ENCODE measurements around the gene TPM3. TPM values are rescaled to one million over a fixed set of nuclear protein-coding genes. Genes with fewer than 3 reads are reported as not detected.
"Not testable (repeated sequence)": the region's sequence is repeated elsewhere in the genome, so short reads cannot be mapped to it uniquely, and the experiment has no call there.

The TPM3 gene
- total RNA-seq, 1 experiment from 2014 or later, result 625 TPM

DNA sequence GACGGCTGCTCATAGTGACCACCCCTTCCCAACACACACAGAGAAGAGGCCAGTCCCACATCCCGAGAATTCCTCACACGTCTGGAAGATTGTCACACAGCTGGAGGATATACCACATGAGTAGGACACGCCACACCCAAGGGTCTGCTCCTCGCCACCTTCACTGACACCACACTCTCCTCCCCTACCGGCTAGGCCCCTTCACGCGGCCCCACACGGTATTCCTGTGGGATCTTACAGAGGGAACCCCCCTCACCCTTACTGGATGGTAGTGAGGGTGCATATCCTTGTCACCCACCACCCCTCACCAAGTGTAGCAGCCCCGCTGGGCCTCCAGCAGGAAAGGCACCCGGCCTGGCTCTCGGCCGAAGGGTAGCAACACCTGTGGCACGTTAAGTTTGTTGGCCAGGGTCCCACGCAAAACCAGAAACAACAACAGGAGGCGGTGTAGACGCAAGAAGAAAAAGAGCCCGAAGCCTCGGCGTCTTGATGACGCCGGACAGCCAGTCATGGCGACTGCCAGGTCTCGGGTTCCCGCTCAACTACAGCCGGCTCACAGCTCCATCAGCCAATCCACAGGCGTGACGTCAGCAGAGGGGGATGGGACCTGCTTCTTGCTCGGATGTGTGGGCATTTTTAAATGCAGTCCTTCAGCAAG, 37.2 kb downstream of the TPM3 start, which contains the start of gene NUP210L:
NUP210L (minus strand) TSS at position 540 of the 658 bp plus-strand sequence.
- no TSS peak for BruUV-seq (replicated peaks)
- ChIA-PET POLR2A (interaction anchor here (1.5 kb wide), 1 partner anchor 27 kb away, joined by 6 read pairs; no protein-coding TSS in a partner anchor), CTCF (interaction anchor here (1.1 kb wide), 1 partner anchor 214 kb away, joined by 3 read pairs; no protein-coding TSS in a partner anchor)
- H3K9me3 Mint-ChIP-seq (ENCODE audit: unreplicated experiment), result no peaks in the 10 kb centered on the region
- peaks cover 56% of the 10 kb centered on the region for H3K36me3 Mint-ChIP-seq (ENCODE audit: insufficient read depth, unreplicated experiment)
- H3K27ac Mint-ChIP-seq (ENCODE audit: low read depth, unreplicated experiment), result no peak within 1 kb of the TSS
- no peak within 1 kb of the TSS for H3K4me3 Mint-ChIP-seq (ENCODE audit: unreplicated experiment)
- TF ChIP-seq, protein P1, sequence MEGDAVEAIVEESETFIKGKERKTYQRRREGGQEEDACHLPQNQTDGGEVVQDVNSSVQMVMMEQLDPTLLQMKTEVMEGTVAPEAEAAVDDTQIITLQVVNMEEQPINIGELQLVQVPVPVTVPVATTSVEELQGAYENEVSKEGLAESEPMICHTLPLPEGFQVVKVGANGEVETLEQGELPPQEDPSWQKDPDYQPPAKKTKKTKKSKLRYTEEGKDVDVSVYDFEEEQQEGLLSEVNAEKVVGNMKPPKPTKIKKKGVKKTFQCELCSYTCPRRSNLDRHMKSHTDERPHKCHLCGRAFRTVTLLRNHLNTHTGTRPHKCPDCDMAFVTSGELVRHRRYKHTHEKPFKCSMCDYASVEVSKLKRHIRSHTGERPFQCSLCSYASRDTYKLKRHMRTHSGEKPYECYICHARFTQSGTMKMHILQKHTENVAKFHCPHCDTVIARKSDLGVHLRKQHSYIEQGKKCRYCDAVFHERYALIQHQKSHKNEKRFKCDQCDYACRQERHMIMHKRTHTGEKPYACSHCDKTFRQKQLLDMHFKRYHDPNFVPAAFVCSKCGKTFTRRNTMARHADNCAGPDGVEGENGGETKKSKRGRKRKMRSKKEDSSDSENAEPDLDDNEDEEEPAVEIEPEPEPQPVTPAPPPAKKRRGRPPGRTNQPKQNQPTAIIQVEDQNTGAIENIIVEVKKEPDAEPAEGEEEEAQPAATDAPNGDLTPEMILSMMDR (IDR thresholded peaks at IDR 0.05; ENCODE audit: unreplicated experiment), result no peak
- H3K4me1 Mint-ChIP-seq (ENCODE audit: insufficient read depth, unreplicated experiment), result peaks cover 7% of the 10 kb centered on the region
- no peaks in the 10 kb centered on the region for H3K27me3 Mint-ChIP-seq (ENCODE audit: insufficient read depth, unreplicated experiment)
- DNase-seq (ENCODE audit: unreplicated experiment), result no peak
- intact Hi-C loops (cut with micrococcal nuclease), result no loop called here

DNA sequence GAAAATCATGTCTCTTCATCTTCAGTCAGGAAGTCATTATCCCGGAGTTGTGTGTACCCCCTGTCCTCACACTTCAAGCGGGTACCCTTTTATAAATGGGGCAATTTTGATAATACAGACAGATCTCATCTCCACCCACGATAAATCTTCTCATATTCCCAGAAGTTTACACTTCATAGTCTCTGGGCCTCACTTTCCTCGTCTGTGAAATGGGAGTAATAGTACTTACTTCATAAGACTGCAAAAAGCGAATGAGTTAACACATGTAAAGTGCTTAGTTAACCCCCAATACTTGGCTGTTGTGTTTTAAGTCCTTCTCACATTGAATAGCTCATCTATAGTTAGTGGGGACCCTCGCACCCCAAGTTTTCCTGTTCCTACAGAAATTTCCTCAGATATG, 37.8 kb downstream of the TPM3 start:
- H3K4me3 Mint-ChIP-seq (ENCODE audit: unreplicated experiment), result no peak overlapping the region
- no peaks in the 10 kb centered on the region for H3K9me3 Mint-ChIP-seq (ENCODE audit: unreplicated experiment)
- H3K4me1 Mint-ChIP-seq (ENCODE audit: insufficient read depth, unreplicated experiment), result peaks cover 7% of the 10 kb centered on the region
- H3K36me3 Mint-ChIP-seq (ENCODE audit: insufficient read depth, unreplicated experiment), result peaks cover 50% of the 10 kb centered on the region
- intact Hi-C loops (cut with micrococcal nuclease), result no loop called here
- no TSS peak for BruUV-seq (replicated peaks)
- H3K27me3 Mint-ChIP-seq (ENCODE audit: insufficient read depth, unreplicated experiment), result no peaks in the 10 kb centered on the region
- DNase-seq (ENCODE audit: unreplicated experiment), result no peak
- H3K27ac Mint-ChIP-seq (ENCODE audit: low read depth, unreplicated experiment), result no peak overlapping the region
- TF ChIP-seq, protein P1 (IDR thresholded peaks at IDR 0.05; ENCODE audit: unreplicated experiment), result no peak
- ChIA-PET POLR2A (interaction anchor here (1.2 kb wide), 1 partner anchor 164 kb away, joined by 3 read pairs; the partner anchor contains the start of gene RPS27), CTCF (interaction anchor here (0.9 to 1.1 kb wide), 2 partner anchors 35 to 214 kb away, joined by 3 read pairs; no protein-coding TSS in a partner anchor)

GRCh38 chr1:154151311-154151710, 40.6 kb downstream of the TPM3 start:
- DNase-seq (ENCODE audit: unreplicated experiment), result peak; percentile 44
- ChIA-PET POLR2A (interaction anchor here (0.6 to 1.8 kb wide), 5 partner anchors 11 to 161 kb away, joined by 3 to 5 read pairs (median 3); partner anchors contain the start of gene RPS27), CTCF (interaction anchor here (0.6 to 1.4 kb wide), 2 partner anchors 48 to 337 kb away, joined by 3 to 5 read pairs; no protein-coding TSS in a partner anchor)
- intact Hi-C loops (cut with micrococcal nuclease), result no loop called here
- no peak overlapping the region for H3K4me3 Mint-ChIP-seq (ENCODE audit: unreplicated experiment)
- H3K27me3 Mint-ChIP-seq (ENCODE audit: insufficient read depth, unreplicated experiment), result no peaks in the 10 kb centered on the region
- H3K9me3 Mint-ChIP-seq (ENCODE audit: unreplicated experiment), result no peaks in the 10 kb centered on the region
- no TSS peak for BruUV-seq (replicated peaks)
- peaks cover 7% of the 10 kb centered on the region for H3K4me1 Mint-ChIP-seq (ENCODE audit: insufficient read depth, unreplicated experiment)
- TF ChIP-seq, protein P1 (IDR thresholded peaks at IDR 0.05; ENCODE audit: unreplicated experiment), result no peak
- H3K27ac Mint-ChIP-seq (ENCODE audit: low read depth, unreplicated experiment), result no peak overlapping the region
- peaks cover 23% of the 10 kb centered on the region for H3K36me3 Mint-ChIP-seq (ENCODE audit: insufficient read depth, unreplicated experiment)

- no TSS peak for BruUV-seq (replicated peaks)
- peaks cover 7% of the 10 kb centered on the region for H3K4me1 Mint-ChIP-seq (ENCODE audit: insufficient read depth, unreplicated experiment)
- H3K4me3 Mint-ChIP-seq (ENCODE audit: unreplicated experiment), result no peak overlapping the region
- H3K9me3 Mint-ChIP-seq (ENCODE audit: unreplicated experiment), result no peaks in the 10 kb centered on the region
- intact Hi-C loops (cut with micrococcal nuclease), result no loop called here
- H3K27ac Mint-ChIP-seq (ENCODE audit: low read depth, unreplicated experiment), result no peak overlapping the region
- ChIA-PET POLR2A (interaction anchor here (0.6 to 1.7 kb wide), 2 partner anchors 10 to 1568 kb away, joined by 3 to 5 read pairs; no protein-coding TSS in a partner anchor), CTCF (no interaction called here)
- TF ChIP-seq, protein P1 (IDR thresholded peaks at IDR 0.05; ENCODE audit: unreplicated experiment), result no peak
- H3K27me3 Mint-ChIP-seq (ENCODE audit: insufficient read depth, unreplicated experiment), result no peaks in the 10 kb centered on the region
- H3K36me3 Mint-ChIP-seq (ENCODE audit: insufficient read depth, unreplicated experiment), result no peaks in the 10 kb centered on the region
- DNase-seq (ENCODE audit: unreplicated experiment), result no peak
Measured at GRCh38 chr1:154148807-154149206, 43.1 kb downstream of the TPM3 start.

- intact Hi-C loops (cut with micrococcal nuclease); H3K4me3 Mint-ChIP-seq (ENCODE audit: unreplicated experiment); H3K27ac Mint-ChIP-seq (ENCODE audit: low read depth, unreplicated experiment); BruUV-seq (replicated peaks); H3K4me1 Mint-ChIP-seq (ENCODE audit: insufficient read depth, unreplicated experiment); H3K27me3 Mint-ChIP-seq (ENCODE audit: insufficient read depth, unreplicated experiment); DNase-seq (ENCODE audit: unreplicated experiment); H3K36me3 Mint-ChIP-seq (ENCODE audit: insufficient read depth, unreplicated experiment); H3K9me3 Mint-ChIP-seq (ENCODE audit: unreplicated experiment); POLR2A ChIA-PET: not testable (repeated sequence)
- CTCF ChIA-PET, result interaction anchor here (1.0 kb wide), 1 partner anchor 9 kb away, joined by 3 read pairs; no protein-coding TSS in a partner anchor
Measured at GRCh38 chr1:154147505-154147904, 44.4 kb downstream of the TPM3 start.
